A673 (cell line): ENCODE measurements around the gene RNF225. TPM values are rescaled to one million over a fixed set of nuclear protein-coding genes. Genes with fewer than 3 reads are reported as not detected.

Experiments
- BruUV-seq: library from RNA; stranded (reverse); fragments of 400-500 nt; replicated peaks from 2 replicates; lab custom pipeline; 2021; lab: Mats Ljungman, UMichigan
- CTCF ChIA-PET: fragments of 300-600 bp; sonication (Branson Sonifier 250); formaldehyde crosslinking; loops from one replicate; lab custom pipeline; 2022; ENCODE audit warnings: antibody characterized with exemption; lab: Charles Lee
- POLR2A ChIA-PET: fragments of 300-600 bp; sonication (Branson Sonifier 250); formaldehyde crosslinking; loops from one replicate; lab custom pipeline; 2022; ENCODE audit warnings: antibody characterized with exemption; ENCODE audit not compliant: low non-redundant PET; lab: Charles Lee
- DNase-seq: peaks from one replicate; pipeline ENCODE4 v3.0.0-alpha.2; 2015; ENCODE audit warnings: low spot score
- H3K27ac ChIP-seq: fragments of 200-600 bp; sonication (generic); 2 replicates; pipeline ENCODE4 v1.5.1; 2016; ENCODE audit warnings: mixed run types, low read depth, mild to moderate bottlenecking, mixed read lengths, antibody characterized with exemption, low read length; ENCODE audit not compliant: poor library complexity, severe bottlenecking
- H3K27me3 ChIP-seq: fragments of 200-600 bp; sonication (generic); replicated peaks from 2 replicates; pipeline ENCODE4 v1.6.1; 2017; ENCODE audit warnings: mixed run types, low read depth, mild to moderate bottlenecking, mixed read lengths, antibody characterized with exemption, low read length; ENCODE audit not compliant: insufficient read depth, poor library complexity
- H3K36me3 ChIP-seq: fragments of 200-600 bp; sonication (generic); 2 replicates; pipeline ENCODE4 v1.6.1; 2016; ENCODE audit warnings: mixed run types, mild to moderate bottlenecking, mixed read lengths, antibody characterized with exemption, low read length; ENCODE audit not compliant: insufficient read depth, poor library complexity, severe bottlenecking
- H3K4me1 ChIP-seq: fragments of 200-600 bp; sonication (generic); 2 replicates; pipeline ENCODE4 v1.6.1; 2017; ENCODE audit warnings: mixed run types, mild to moderate bottlenecking, mixed read lengths, antibody characterized with exemption, low read length; ENCODE audit not compliant: insufficient read depth, poor library complexity, severe bottlenecking
- H3K4me3 ChIP-seq: fragments of 200-600 bp; sonication (generic); 2 replicates; pipeline ENCODE4 v1.5.1; 2016; ENCODE audit warnings: low read depth, mixed run types, mild to moderate bottlenecking, mixed read lengths, low read length; ENCODE audit not compliant: poor library complexity, severe bottlenecking
- H3K9me3 ChIP-seq: fragments of 200-600 bp; sonication (generic); 2 replicates; pipeline ENCODE4 v1.6.1; 2016; ENCODE audit warnings: mixed run types, low read depth, mild to moderate bottlenecking, mixed read lengths, antibody characterized with exemption, low read length; ENCODE audit not compliant: poor library complexity, severe bottlenecking
- EZH2 ChIP-seq: fragments of 200-600 bp; sonication (generic); IDR thresholded peaks from 2 replicates; pipeline ENCODE4 v1.6.1; 2017; ENCODE audit warnings: borderline replicate concordance, low read depth, mild to moderate bottlenecking, mixed read lengths, antibody characterized with exemption, low read length; ENCODE audit not compliant: poor library complexity, severe bottlenecking
- intact Hi-C: fragments of 100-400 bp; cut with micrococcal nuclease; formaldehyde crosslinking; loops from one replicate; pipeline ENCODE4 v1.10.0; 2022; ENCODE audit not compliant: unreplicated experiment
- total RNA-seq: library from RNA; stranded (reverse); gene quantifications from 2 replicates; pipeline ENCODE4 v1.2.3, GENCODE V29; 2021
- TF ChIP-seq, protein P1 (sequence below): fragments of 300-800, 200-600 bp; sonication (generic); conservative IDR thresholded peaks from 2 replicates; pipeline ENCODE4 v1.5.1; 2017; ENCODE audit warnings: low read depth, mild to moderate bottlenecking, antibody characterized with exemption, low read length, moderate library complexity, mixed read lengths

RNF225 gene
- total RNA-seq, 1 experiment from 2014 or later: 0.60 TPM

DNA sequence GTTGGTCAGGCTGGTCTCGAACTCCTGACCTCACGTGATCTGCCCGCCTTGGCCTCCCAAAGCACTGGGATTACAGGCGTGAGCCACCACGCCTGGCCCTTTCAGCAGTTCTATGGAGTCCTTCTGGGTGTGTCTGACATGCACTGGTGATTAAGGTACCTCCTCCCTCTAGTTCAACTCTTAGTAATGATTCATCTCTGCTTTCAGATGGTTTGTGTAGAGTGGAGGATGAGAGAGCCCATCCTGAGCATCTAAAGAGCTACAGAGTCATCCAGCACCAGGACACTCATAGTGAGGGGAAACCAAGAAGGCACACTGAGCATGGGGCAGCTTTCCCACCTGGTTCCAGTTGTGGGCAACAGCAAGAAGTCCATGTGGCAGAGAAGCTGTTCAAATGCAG is 21.1 kb downstream of the RNF225 start:
- peaks cover 63% of the 10 kb centered on the region for H3K36me3 ChIP-seq
- H3K27me3 ChIP-seq: no peaks in the 10 kb centered on the region
- BruUV-seq: no TSS peak
- intact Hi-C loops: no loop called here
- peaks cover 50% of the 10 kb centered on the region for H3K9me3 ChIP-seq
- DNase-seq: no peak
- H3K4me1 ChIP-seq: no peaks in the 10 kb centered on the region
- H3K27ac ChIP-seq: no peak overlapping the region
- POLR2A ChIA-PET: no interaction called here
- H3K4me3 ChIP-seq: no peak overlapping the region
- TF ChIP-seq, protein P1, sequence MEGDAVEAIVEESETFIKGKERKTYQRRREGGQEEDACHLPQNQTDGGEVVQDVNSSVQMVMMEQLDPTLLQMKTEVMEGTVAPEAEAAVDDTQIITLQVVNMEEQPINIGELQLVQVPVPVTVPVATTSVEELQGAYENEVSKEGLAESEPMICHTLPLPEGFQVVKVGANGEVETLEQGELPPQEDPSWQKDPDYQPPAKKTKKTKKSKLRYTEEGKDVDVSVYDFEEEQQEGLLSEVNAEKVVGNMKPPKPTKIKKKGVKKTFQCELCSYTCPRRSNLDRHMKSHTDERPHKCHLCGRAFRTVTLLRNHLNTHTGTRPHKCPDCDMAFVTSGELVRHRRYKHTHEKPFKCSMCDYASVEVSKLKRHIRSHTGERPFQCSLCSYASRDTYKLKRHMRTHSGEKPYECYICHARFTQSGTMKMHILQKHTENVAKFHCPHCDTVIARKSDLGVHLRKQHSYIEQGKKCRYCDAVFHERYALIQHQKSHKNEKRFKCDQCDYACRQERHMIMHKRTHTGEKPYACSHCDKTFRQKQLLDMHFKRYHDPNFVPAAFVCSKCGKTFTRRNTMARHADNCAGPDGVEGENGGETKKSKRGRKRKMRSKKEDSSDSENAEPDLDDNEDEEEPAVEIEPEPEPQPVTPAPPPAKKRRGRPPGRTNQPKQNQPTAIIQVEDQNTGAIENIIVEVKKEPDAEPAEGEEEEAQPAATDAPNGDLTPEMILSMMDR: no peak
- no peak for TF ChIP-seq EZH2
- CTCF ChIA-PET: no interaction called here

DNA sequence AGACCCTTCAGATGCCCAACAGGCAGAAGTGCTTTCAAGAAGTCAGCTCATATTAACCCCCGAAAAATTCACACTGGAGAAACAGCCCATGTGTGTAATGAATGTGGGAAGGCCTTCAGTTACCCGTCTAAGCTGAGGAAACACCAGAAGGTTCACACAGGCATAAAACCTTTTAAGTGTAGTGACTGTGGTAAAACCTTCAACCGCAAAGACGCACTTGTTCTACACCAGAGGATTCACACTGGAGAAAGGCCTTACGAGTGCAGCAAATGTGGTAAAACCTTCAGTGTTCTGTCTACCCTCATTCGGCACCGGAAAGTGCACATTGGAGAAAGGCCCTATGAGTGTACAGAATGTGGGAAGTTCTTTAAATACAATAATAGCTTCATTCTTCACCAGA is 21.6 kb downstream of the RNF225 start:
- Histone ChIP-seq H3K9me3 (peaks cover 50% of the 10 kb centered on the region), H3K4me3 (no peak overlapping the region), H3K27me3 (no peaks in the 10 kb centered on the region), H3K36me3 (peaks cover 65% of the 10 kb centered on the region), H3K4me1 (no peaks in the 10 kb centered on the region), H3K27ac (no peak overlapping the region)
- ChIA-PET POLR2A (no interaction called here), CTCF (no interaction called here)
- no peak for DNase-seq
- TF ChIP-seq, protein P1: no peak
- no peak for TF ChIP-seq EZH2
- intact Hi-C loops: no loop called here
- BruUV-seq: no TSS peak

- H3K27me3 ChIP-seq: no peaks in the 10 kb centered on the region
- CTCF ChIA-PET: no interaction called here
- no peak overlapping the region for H3K4me3 ChIP-seq
- H3K4me1 ChIP-seq: no peaks in the 10 kb centered on the region
- peaks cover 18% of the 10 kb centered on the region for H3K36me3 ChIP-seq
- TF ChIP-seq, protein P1: no peak
- TF ChIP-seq EZH2: no peak
- H3K9me3 ChIP-seq: peaks cover 67% of the 10 kb centered on the region
- BruUV-seq: no TSS peak
- DNase-seq: no peak
- intact Hi-C loops: no loop called here
- no peak overlapping the region for H3K27ac ChIP-seq
- POLR2A ChIA-PET: no interaction called here
These were observed 33.2 kb downstream of the RNF225 start for GRCh38 chr19:58428617-58429016.
